Pons (tissue), 1 donor: ENCODE results near the gene GNGT1.
A peak's percentile ranks its signal among the peaks of the same experiment; 100 is the strongest.

Experiments used
- DNase-seq: peaks from one replicate; pipeline ENCODE4 v3.0.0-alpha.2; 2016; ENCODE audit warnings: low spot score

Gene GNGT1

GRCh38 chr7:93906267-93906666, at the start of gene GNGT1:
Gene GNGT1, plus strand, starts transcription at chr7:93906567. Its CDS starts 180 bp downstream, at chr7:93906747.
- DNase-seq, result no peak

- no peak for DNase-seq
These were observed 47.5 kb upstream of the GNGT1 start for GRCh38 chr7:93858857-93859256.

GRCh38 chr7:93860261-93860660, 46.1 kb upstream of the GNGT1 start:
- no peak for DNase-seq

GRCh38 chr7:93861325-93861949, 44.9 kb upstream of the GNGT1 start:
- DNase-seq, result no peak

- DNase-seq, result no peak
These were observed 43.7 kb upstream of the GNGT1 start for GRCh38 chr7:93862651-93863050.

- DNase-seq, result no peak
These were observed 39.5 kb upstream of the GNGT1 start for GRCh38 chr7:93866886-93867285.

GRCh38 chr7:93873998-93874574, 32.3 kb upstream of the GNGT1 start:
- DNase-seq, result no peak

- no peak for DNase-seq
These were observed 28.6 kb upstream of the GNGT1 start for GRCh38 chr7:93877742-93878141.

- DNase-seq, result no peak
These were observed 27.0 kb upstream of the GNGT1 start for GRCh38 chr7:93879356-93879755.

GRCh38 chr7:93882468-93882867, 23.9 kb upstream of the GNGT1 start:
- DNase-seq, result no peak

GRCh38 chr7:93883078-93883916, 23.1 kb upstream of the GNGT1 start:
- no peak for DNase-seq

GRCh38 chr7:93883917-93884345, 22.4 kb upstream of the GNGT1 start:
- DNase-seq, result no peak

- no peak for DNase-seq
These were observed 21.8 kb upstream of the GNGT1 start for GRCh38 chr7:93884541-93884940.

GRCh38 chr7:93889261-93889660, 17.1 kb upstream of the GNGT1 start:
- DNase-seq, result no peak

GRCh38 chr7:93890041-93890463, 16.3 kb upstream of the GNGT1 start:
- no peak for DNase-seq

GRCh38 chr7:93890464-93891068, 15.8 kb upstream of the GNGT1 start, which contains the start of gene TFPI2:
Gene TFPI2, minus strand, starts transcription at chr7:93890753. Its CDS starts 75 bp downstream, at chr7:93890678.
- DNase-seq, result no peak

- DNase-seq, result no peak
These were observed 11.9 kb upstream of the GNGT1 start for GRCh38 chr7:93894426-93894825.

- DNase-seq, result no peak
These were observed 11.3 kb upstream of the GNGT1 start for GRCh38 chr7:93894966-93895640.

GRCh38 chr7:93895859-93896600, 10.3 kb upstream of the GNGT1 start:
- DNase-seq, result no peak

- DNase-seq, result no peak
These were observed 8.7 kb upstream of the GNGT1 start for GRCh38 chr7:93897680-93898079.

- DNase-seq, result peak; percentile 46
These were observed 3.5 kb upstream of the GNGT1 start for GRCh38 chr7:93902777-93903423.
